ENCODE data around the gene LPIN3. TPM values are rescaled to one million over a fixed set of nuclear protein-coding genes. Genes with fewer than 3 reads are reported as not detected.

Gene LPIN3
- total and polyA plus RNA-seq, 2 of the 4 experiments (the other 2 are of a cell fraction), result 2.3 to 8.3 TPM

DNA sequence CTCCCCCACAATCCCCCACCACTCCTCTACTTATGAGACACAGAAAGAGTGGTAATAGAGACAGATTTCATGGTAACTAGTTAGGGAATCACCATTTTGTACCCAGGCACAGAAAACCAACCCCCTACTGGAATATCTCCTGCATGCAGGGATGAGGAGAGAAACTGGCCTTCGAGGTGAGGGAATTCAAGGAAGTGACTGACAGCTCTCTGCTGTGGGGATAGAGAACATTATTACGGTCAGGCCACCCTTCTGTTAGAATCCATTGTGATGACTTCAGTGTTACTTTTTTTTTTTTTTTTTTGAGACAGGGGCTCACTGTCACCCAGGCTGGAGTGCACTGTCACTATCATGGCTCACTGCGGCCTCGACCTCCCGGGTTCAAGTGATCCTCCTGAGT lies 13.4 kb upstream of the LPIN3 start:
- Histone ChIP-seq H3K14ac (replicated peaks; ENCODE audit: low read depth, low read length) (peak overlapping the region; percentile 48; the same call in 1 of the 2 replicates), H3K9ac (ENCODE audit: low read depth, low read length) (no peak overlapping the region), H2BK20ac (ENCODE audit: low read depth, low read length) (peak overlapping the region; percentile 69), H3K56ac (ENCODE audit: extremely low read depth, insufficient read depth, low read length) (no peak overlapping the region), H3K27me3 (ENCODE audit: control insufficient read depth, insufficient read depth, low read length) (no peaks in the 10 kb centered on the region), H3K79me1 (ENCODE audit: low read depth in 1 of 2, low read length in 2 of 2) (0 out of 4 replicates have a peak, but pooled peaks cover 0 to 8% of the 10 kb centered on the region in 2 experiments), H4K5ac (ENCODE audit: low read depth, low read length) (peak overlapping the region; percentile 34), H2AK9ac (replicated peaks; ENCODE audit: low read depth, low read length, poor library complexity) (no peak overlapping the region), H3K9me3 (ENCODE audit: control insufficient read depth, insufficient read depth, low read length) (no peaks in the 10 kb centered on the region), H2AFZ (replicated peaks; ENCODE audit: low read length, poor library complexity) (no peak overlapping the region), H3K23ac (ENCODE audit: low read depth, low read length) (no peak overlapping the region; the same call in 1 of the 2 replicates), H3K4me2 (ENCODE audit: low read depth, low read length) (no peak overlapping the region), H3K4ac (ENCODE audit: low read depth, low read length) (peak overlapping the region; percentile 24; the same call in 1 of the 2 replicates), H3K18ac (ENCODE audit: low read depth, low read length) (peak overlapping the region; percentile 61), H3K9me1 (ENCODE audit: insufficient read depth, low read length) (peaks cover 5% of the 10 kb centered on the region), H3K36me3 (ENCODE audit: control insufficient read depth, insufficient read depth, low read length) (no peaks in the 10 kb centered on the region), H4K20me1 (ENCODE audit: insufficient read depth, low read length) (no peaks in the 10 kb centered on the region), H3K4me1 (ENCODE audit: control insufficient read depth, insufficient read depth, low read length) (peaks cover 14% of the 10 kb centered on the region), H4K8ac (ENCODE audit: low read depth in 2 of 2, low read length in 2 of 2) (peak overlapping the region in 1 of 2 experiments; percentile 59; a peak in 1 of 4 replicates), H2BK15ac (ENCODE audit: low read depth, low read length) (peak overlapping the region; percentile 38; the same call in 1 of the 3 replicates), H2AK5ac (ENCODE audit: low read depth, low read length) (peak overlapping the region; percentile 31; the same call in 1 of the 2 replicates), H4K91ac (ENCODE audit: insufficient read depth, low read depth, low read length) (peak overlapping the region; percentile 49; the same call in 1 of the 2 replicates), H3K27ac (ENCODE audit: insufficient read depth, low read length) (peak overlapping the region; percentile 14; the same call in 1 of the 2 replicates), H2BK5ac (ENCODE audit: low read depth, low read length, poor library complexity, severe bottlenecking) (peak overlapping the region; percentile 55), H3K4me3 (ENCODE audit: insufficient read depth, low read depth, low read length) (no peak overlapping the region), H2BK120ac (ENCODE audit: low read depth, low read length) (peak overlapping the region; percentile 11)
- DNase-seq, result no peak
- intact Hi-C loops (cut with micrococcal nuclease), result loop anchor here (5.0 kb wide), 1 partner anchor 190 kb away; the partner anchor contains the start of gene PLCG1
- TF ChIP-seq MXI1 (IDR thresholded peaks at IDR 0.05; ENCODE audit: borderline replicate concordance, low read depth, low read length) (no peak), RCOR1 (IDR thresholded peaks at IDR 0.05; ENCODE audit: insufficient replicate concordance, low read length) (no peak), POLR2A (IDR thresholded peaks at IDR 0.05; ENCODE audit: low read depth, low read length) (no peak), CEBPB (IDR thresholded peaks at IDR 0.05; ENCODE audit: low read depth, low read length) (no peak), FOS (IDR thresholded peaks at IDR 0.05; ENCODE audit: low read depth, low read length) (no peak)
- TF ChIP-seq, protein P1, sequence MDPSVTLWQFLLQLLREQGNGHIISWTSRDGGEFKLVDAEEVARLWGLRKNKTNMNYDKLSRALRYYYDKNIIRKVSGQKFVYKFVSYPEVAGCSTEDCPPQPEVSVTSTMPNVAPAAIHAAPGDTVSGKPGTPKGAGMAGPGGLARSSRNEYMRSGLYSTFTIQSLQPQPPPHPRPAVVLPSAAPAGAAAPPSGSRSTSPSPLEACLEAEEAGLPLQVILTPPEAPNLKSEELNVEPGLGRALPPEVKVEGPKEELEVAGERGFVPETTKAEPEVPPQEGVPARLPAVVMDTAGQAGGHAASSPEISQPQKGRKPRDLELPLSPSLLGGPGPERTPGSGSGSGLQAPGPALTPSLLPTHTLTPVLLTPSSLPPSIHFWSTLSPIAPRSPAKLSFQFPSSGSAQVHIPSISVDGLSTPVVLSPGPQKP (IDR thresholded peaks at IDR 0.05; ENCODE audit: borderline replicate concordance, low read depth, low read length), result no peak
- TF ChIP-seq, protein P2, sequence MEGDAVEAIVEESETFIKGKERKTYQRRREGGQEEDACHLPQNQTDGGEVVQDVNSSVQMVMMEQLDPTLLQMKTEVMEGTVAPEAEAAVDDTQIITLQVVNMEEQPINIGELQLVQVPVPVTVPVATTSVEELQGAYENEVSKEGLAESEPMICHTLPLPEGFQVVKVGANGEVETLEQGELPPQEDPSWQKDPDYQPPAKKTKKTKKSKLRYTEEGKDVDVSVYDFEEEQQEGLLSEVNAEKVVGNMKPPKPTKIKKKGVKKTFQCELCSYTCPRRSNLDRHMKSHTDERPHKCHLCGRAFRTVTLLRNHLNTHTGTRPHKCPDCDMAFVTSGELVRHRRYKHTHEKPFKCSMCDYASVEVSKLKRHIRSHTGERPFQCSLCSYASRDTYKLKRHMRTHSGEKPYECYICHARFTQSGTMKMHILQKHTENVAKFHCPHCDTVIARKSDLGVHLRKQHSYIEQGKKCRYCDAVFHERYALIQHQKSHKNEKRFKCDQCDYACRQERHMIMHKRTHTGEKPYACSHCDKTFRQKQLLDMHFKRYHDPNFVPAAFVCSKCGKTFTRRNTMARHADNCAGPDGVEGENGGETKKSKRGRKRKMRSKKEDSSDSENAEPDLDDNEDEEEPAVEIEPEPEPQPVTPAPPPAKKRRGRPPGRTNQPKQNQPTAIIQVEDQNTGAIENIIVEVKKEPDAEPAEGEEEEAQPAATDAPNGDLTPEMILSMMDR (conservative IDR thresholded peaks at IDR 0.05; ENCODE audit: low read depth, low read length), result no peak
- no peak for ATAC-seq (ENCODE audit: low read depth)
- dilution Hi-C loops (cut with HindIII; ENCODE audit: low sequenced_read_pairs, unreplicated experiment), result no loop called here
- CTCF ChIA-PET, result interaction anchor here (0.6 kb wide), 1 partner anchor 39 kb away, joined by 3 read pairs; no protein-coding TSS in a partner anchor
- BruUV-seq (replicated peaks), result no TSS peak
- POLR2A ChIA-PET (ENCODE audit: unreplicated experiment), result no interaction called here
- WGBS, 2 experiments (ENCODE audit: extremely low coverage in 2 of 2, insufficient read length in 1 of 2), result 100% methylated on average over 1 of the region's 5 CpGs; no CpG with 5 or more reads in 1 of the 2 experiments
- in situ Hi-C loops (cut with MboI; ENCODE audit: low sequenced_read_pairs), result no loop called here

All from IMR-90 (cell line).